Measurements from ENCODE around the gene RFXAP. TPM values are rescaled to one million over a fixed set of nuclear protein-coding genes. Genes with fewer than 3 reads are reported as not detected.

RFXAP gene
- total and polyA plus RNA-seq, 9 of the 15 experiments (the other 6 are each of a cell fraction or from before 2014, with no cell fraction given) = 2.1 to 9.7 (median 2.9) TPM

DNA sequence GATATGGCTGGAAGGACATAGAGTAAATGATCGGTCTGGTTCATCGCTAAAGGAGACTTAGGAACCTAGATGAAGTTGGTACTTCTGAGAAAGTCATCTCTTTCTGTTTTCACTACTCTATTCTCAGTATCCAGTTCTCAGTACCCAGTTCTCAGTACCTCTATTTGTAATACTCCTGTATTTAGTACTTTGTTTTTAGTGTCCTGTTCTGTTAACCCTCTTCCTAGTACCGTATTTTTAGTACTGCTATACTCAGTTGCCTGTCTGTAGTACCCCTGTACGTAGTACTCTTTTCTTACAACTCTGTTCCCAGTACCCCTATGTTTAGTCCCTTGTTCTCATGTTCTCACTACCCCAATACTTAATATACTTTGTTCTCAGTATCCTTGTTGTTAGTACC is 1.2 kb downstream of the RFXAP start (continued):
- no peak for TF ChIP-seq POLR2G (IDR thresholded peaks at IDR 0.05; ENCODE audit: low read depth, low read length)
- no peak for TF ChIP-seq STAT5A (IDR thresholded peaks at IDR 0.05; ENCODE audit: borderline replicate concordance, low read length)
- TF ChIP-seq ATF1 (CRISPR knock-in tag; IDR thresholded peaks at IDR 0.05) = no peak
- no peak for TF ChIP-seq ATF1 (tag; IDR thresholded peaks at IDR 0.05)
- TF ChIP-seq, protein P1, sequence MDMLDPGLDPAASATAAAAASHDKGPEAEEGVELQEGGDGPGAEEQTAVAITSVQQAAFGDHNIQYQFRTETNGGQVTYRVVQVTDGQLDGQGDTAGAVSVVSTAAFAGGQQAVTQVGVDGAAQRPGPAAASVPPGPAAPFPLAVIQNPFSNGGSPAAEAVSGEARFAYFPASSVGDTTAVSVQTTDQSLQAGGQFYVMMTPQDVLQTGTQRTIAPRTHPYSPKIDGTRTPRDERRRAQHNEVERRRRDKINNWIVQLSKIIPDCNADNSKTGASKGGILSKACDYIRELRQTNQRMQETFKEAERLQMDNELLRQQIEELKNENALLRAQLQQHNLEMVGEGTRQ (CRISPR knock-in tag; IDR thresholded peaks at IDR 0.05) = no peak
- TF ChIP-seq SMARCE1 (IDR thresholded peaks at IDR 0.05) = no peak

DNA sequence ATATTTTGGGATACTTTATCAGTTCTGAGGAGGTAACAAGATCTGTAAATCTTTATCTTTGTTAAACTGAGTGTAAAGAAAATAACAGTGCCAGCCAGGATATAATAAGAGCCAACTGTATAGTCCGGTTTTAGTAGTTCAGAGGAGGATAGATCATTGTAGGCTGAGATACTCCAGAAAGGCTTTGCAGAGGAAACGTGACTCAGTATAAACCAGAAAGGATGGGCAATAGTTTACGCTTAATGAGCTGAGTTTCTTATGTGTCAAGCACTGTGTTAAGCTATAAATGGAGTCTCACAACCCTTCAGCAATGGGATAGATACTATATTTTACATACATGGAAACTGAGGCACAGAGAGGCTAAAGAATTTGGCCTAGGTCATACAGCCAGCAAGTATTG is 3.8 kb downstream of the RFXAP start:
- TF ChIP-seq TBP (optimal IDR thresholded peaks at IDR 0.05; ENCODE audit: low read depth, low read length) (no peak), DIDO1 (tag; IDR thresholded peaks at IDR 0.05; ENCODE audit: low read depth) (no peak), TRIM28 (IDR thresholded peaks at IDR 0.05) (no peak), RB1 (IDR thresholded peaks at IDR 0.05; ENCODE audit: low read depth) (no peak)
- Histone ChIP-seq H3K9ac (ENCODE audit: insufficient read depth in 1 of 2, low read depth in 2 of 2, low read length in 2 of 2) (no peak overlapping the region), H3K27ac (ENCODE audit: extremely low read depth, low read depth, low read length) (no peak overlapping the region), H3K36me3 (ENCODE audit: control insufficient read depth, insufficient read depth, low read length) (peaks cover 24% of the 10 kb centered on the region; the same call in 2 of the 3 replicates), H3K79me2 (ENCODE audit: control insufficient read depth, insufficient read depth, low read length) (peaks cover 36% of the 10 kb centered on the region), H4K20me1 (replicated peaks; ENCODE audit: control insufficient read depth, insufficient read depth, low read length) (no peaks in the 10 kb centered on the region), H3K9me1 (ENCODE audit: control insufficient read depth, insufficient read depth, low read length) (no peaks in the 10 kb centered on the region), H2AFZ (ENCODE audit: low read depth, low read length) (no peak overlapping the region), H3K4me3 (no peak overlapping the region), H3K27me3 (ENCODE audit: control insufficient read depth in 2 of 2, insufficient read depth in 2 of 2, low read length in 2 of 2) (no peaks in the 10 kb centered on the region), H3K4me2 (ENCODE audit: insufficient read depth, low read length) (no peak overlapping the region), H3K9me3 (replicated peaks; ENCODE audit: control insufficient read depth, insufficient read depth, low read depth, low read length) (no peaks in the 10 kb centered on the region), H3K4me1 (replicated peaks in 1 of 2; ENCODE audit: control insufficient read depth in 2 of 2, insufficient read depth in 2 of 2, low read length in 2 of 2) (peaks cover 2 to 17% of the 10 kb centered on the region in 2 experiments; a peak in 3 of 5 replicates)
- intact Hi-C loops (cut with micrococcal nuclease) (no loop called here), in situ Hi-C loops (cut with MboI) (no loop called here)
- DNase-seq (ENCODE audit: extremely low read depth in 1 of 4, low spot score in 3 of 4) = no peak
- no peak for FAIRE-seq
- BruUV-seq (replicated peaks) = no TSS peak
- POLR2A ChIA-PET = interaction anchor here (0.6 to 1.4 kb wide), 2 partner anchors 8 to 10 kb away, joined by 3 to 4 read pairs; no protein-coding TSS in a partner anchor
- no peak for ATAC-seq
- CTCF ChIA-PET (ENCODE audit: low intra/inter-chr PET ratio) = interaction anchor here (0.6 kb wide), 1 partner anchor 172 kb away, joined by 3 read pairs; no protein-coding TSS in a partner anchor
- 82% methylated on average over 3 of the region's 3 CpGs for WGBS (ENCODE audit: insufficient coverage, low coverage, missing lambda C conversion rate)
